H9 (cell line): ENCODE results near the gene OR4D1. TPM values are rescaled to one million over a fixed set of nuclear protein-coding genes. Genes with fewer than 3 reads are reported as not detected.

Experiments
- DNase-seq: peaks from one replicate; pipeline ENCODE4 v3.0.0-alpha.2; 2017
- H2AFZ ChIP-seq: one replicate; pipeline ENCODE4 v1.6.1; 2013; ENCODE audit warnings: mild to moderate bottlenecking, low read length, control low read depth, moderate library complexity
- H2AK5ac ChIP-seq: 2 replicates; pipeline ENCODE4 v1.6.1; 2013; ENCODE audit warnings: low read length, control low read depth, mixed read lengths; ENCODE audit not compliant: insufficient read length
- H2BK120ac ChIP-seq: one replicate; pipeline ENCODE4 v1.6.1; 2013; ENCODE audit warnings: low read depth, mild to moderate bottlenecking, low read length, control low read depth, inconsistent platforms; ENCODE audit not compliant: poor library complexity, severe bottlenecking
- H2BK12ac ChIP-seq: 2 replicates; pipeline ENCODE4 v1.6.1; 2013; ENCODE audit warnings: low read length, control low read depth, mixed read lengths, low read depth; ENCODE audit not compliant: insufficient read length
- H2BK15ac ChIP-seq: 2 replicates; pipeline ENCODE4 v1.6.1; 2013; ENCODE audit warnings: low read depth, low read length, control low read depth
- H2BK20ac ChIP-seq: one replicate; pipeline ENCODE4 v1.6.1; 2013; ENCODE audit warnings: low read depth, mild to moderate bottlenecking, low read length, control low read depth, inconsistent platforms; ENCODE audit not compliant: poor library complexity, severe bottlenecking
- H2BK5ac ChIP-seq: 2 replicates; pipeline ENCODE4 v1.6.1; 2013; ENCODE audit warnings: low read length, control low read depth, mixed read lengths; ENCODE audit not compliant: insufficient read length
- H3K14ac ChIP-seq: 2 replicates; pipeline ENCODE4 v1.6.1; 2013; ENCODE audit warnings: low read length, control low read depth; ENCODE audit not compliant: insufficient read depth
- H3K18ac ChIP-seq: 2 replicates; pipeline ENCODE4 v1.6.1; 2013; ENCODE audit warnings: low read depth, mild to moderate bottlenecking, mixed read lengths, low read length, control low read depth; ENCODE audit not compliant: insufficient read length
- H3K23ac ChIP-seq: 2 replicates; pipeline ENCODE4 v1.6.1; 2013; ENCODE audit warnings: low read length, control low read depth, mixed read lengths, low read depth; ENCODE audit not compliant: insufficient read length
- H3K23me2 ChIP-seq: 2 replicates; pipeline ENCODE4 v1.6.1; 2013; ENCODE audit warnings: low read depth, mild to moderate bottlenecking, mixed read lengths, low read length, control low read depth; ENCODE audit not compliant: insufficient read length, poor library complexity, severe bottlenecking
- H3K27ac ChIP-seq: 2 replicates; pipeline ENCODE4 v1.5.1; 2013; ENCODE audit warnings: low read length, control low read depth, mixed read lengths, low read depth; ENCODE audit not compliant: insufficient read length
- H3K27me3 ChIP-seq: 2 replicates; pipeline ENCODE4 v1.6.1; 2013; ENCODE audit warnings: low read length, control low read depth, inconsistent platforms; ENCODE audit not compliant: insufficient read depth
- H3K4ac ChIP-seq: 2 replicates; pipeline ENCODE4 v1.6.1; 2013; ENCODE audit warnings: low read depth, mild to moderate bottlenecking, control low read depth, inconsistent platforms, low read length, moderate library complexity
- H3K4me1 ChIP-seq: 2 replicates; pipeline ENCODE4 v1.6.1; 2013; ENCODE audit warnings: low read length, control low read depth, inconsistent platforms; ENCODE audit not compliant: insufficient read depth
- H3K4me2 ChIP-seq: 2 replicates; pipeline ENCODE4 v1.6.1; 2013; ENCODE audit warnings: low read length, control low read depth, mixed read lengths; ENCODE audit not compliant: insufficient read length, insufficient read depth
- H3K56ac ChIP-seq: 2 replicates; pipeline ENCODE4 v1.6.1; 2013; ENCODE audit warnings: low read depth, mild to moderate bottlenecking, mixed read lengths, low read length, control low read depth; ENCODE audit not compliant: insufficient read length
- H3K79me1 ChIP-seq: 2 replicates; pipeline ENCODE4 v1.6.1; 2013; ENCODE audit warnings: low read depth, mild to moderate bottlenecking, moderate library complexity, low read length, control low read depth, inconsistent platforms; ENCODE audit not compliant: insufficient read depth, poor library complexity, severe bottlenecking
- H3K79me2 ChIP-seq: 2 replicates; pipeline ENCODE4 v1.6.1; 2013; ENCODE audit warnings: low read length, control low read depth, inconsistent platforms; ENCODE audit not compliant: insufficient read depth
- H3K9ac ChIP-seq: 2 replicates; pipeline ENCODE4 v1.6.1; 2013; ENCODE audit warnings: low read length, control low read depth, mixed read lengths; ENCODE audit not compliant: insufficient read length; ENCODE audit errors: extremely low read depth
- H3K9me3 ChIP-seq: one replicate; pipeline ENCODE4 v1.6.1; 2013; ENCODE audit warnings: low read depth, low read length, inconsistent platforms; ENCODE audit not compliant: control insufficient read depth
- H3T11ph ChIP-seq: one replicate; pipeline ENCODE4 v1.6.1; 2013; ENCODE audit warnings: mild to moderate bottlenecking, low read length, control low read depth, inconsistent platforms
- H4K20me1 ChIP-seq: one replicate; pipeline ENCODE4 v1.6.1; 2013; ENCODE audit not compliant: control insufficient read depth, insufficient read length, insufficient read depth
- H4K5ac ChIP-seq: 2 replicates; pipeline ENCODE4 v1.6.1; 2013; ENCODE audit warnings: low read depth, mild to moderate bottlenecking, mixed read lengths, low read length, control low read depth; ENCODE audit not compliant: insufficient read length
- H4K8ac ChIP-seq: replicated peaks from 2 replicates; pipeline ENCODE4 v1.6.1; 2013; ENCODE audit warnings: low read length, control low read depth, mixed read lengths, low read depth; ENCODE audit not compliant: insufficient read length
- H4K91ac ChIP-seq: 2 replicates; pipeline ENCODE4 v1.6.1; 2013; ENCODE audit warnings: low read depth, mild to moderate bottlenecking, moderate library complexity, mixed read lengths, low read length, control low read depth; ENCODE audit not compliant: insufficient read length
- H3K27ac Mint-ChIP-seq, 3 experiments: 2 replicates in 2 of 3; 3 replicates in 1 of 3; pipeline ENCODE4 v1.8.0; 2020 to 2021; ENCODE audit warnings: mixed read lengths in 3 of 3, mild to moderate bottlenecking in 1 of 3, moderate library complexity in 1 of 3
- H3K27me3 Mint-ChIP-seq: 2 replicates; pipeline ENCODE4 v1.8.0; 2021; ENCODE audit warnings: low read depth, mild to moderate bottlenecking, moderate library complexity, mixed read lengths
- H3K36me3 Mint-ChIP-seq, 3 experiments: 2 replicates in 2 of 3; 3 replicates in 1 of 3; pipeline ENCODE4 v1.8.0; 2020 to 2021; ENCODE audit warnings: low read depth in 3 of 3, mixed read lengths in 3 of 3; ENCODE audit not compliant: insufficient read depth in 1 of 3
- H3K4me1 Mint-ChIP-seq, 2 experiments: 2 replicates each; pipeline ENCODE4 v1.8.0; 2020; ENCODE audit warnings: mixed read lengths in 2 of 2
- H3K4me3 Mint-ChIP-seq, 2 experiments: 2 replicates in 1 of 2; 3 replicates in 1 of 2; pipeline ENCODE4 v1.8.0; 2020 to 2021; ENCODE audit warnings: mild to moderate bottlenecking in 2 of 2, mixed read lengths in 2 of 2, moderate library complexity in 1 of 2
- H3K9me3 Mint-ChIP-seq, 2 experiments: 2 replicates in 1 of 2; 3 replicates in 1 of 2; pipeline ENCODE4 v1.8.0; 2020; ENCODE audit warnings: mild to moderate bottlenecking in 2 of 2, mixed read lengths in 2 of 2, moderate library complexity in 1 of 2
- CTCF ChIP-seq: fragments of 200-600 bp; sonication (generic); conservative IDR thresholded peaks from 3 replicates; pipeline ENCODE4 v1.8.0; 2021; ENCODE audit warnings: antibody characterized with exemption, mild to moderate bottlenecking
- WGBS: extraction: QIAGEN DNeasy Blood & Tissue Kit; methylation state at CpG from one replicate; pipeline ENCODE4 v1.1.7; 2013; ENCODE audit warnings: missing lambda C conversion rate, low lambda C conversion rate, mixed read lengths; ENCODE audit not compliant: insufficient read length; ENCODE audit errors: extremely low coverage; 5-methylcytosine and 5-hydroxymethylcytosine counted together
- total RNA-seq: library from RNA; stranded (reverse); gene quantifications from 2 replicates; pipeline ENCODE4 v1.2.1, GENCODE V29; 2021

The OR4D1 gene
- total RNA-seq, 1 experiment from 2014 or later, result 0.11 TPM

GRCh38 chr17:58109197-58109596 is 39.0 kb upstream of the OR4D1 start:
- Mint-ChIP-seq H3K27me3 (peaks cover 12% of the 10 kb centered on the region), H3K4me1 (no peaks in the 10 kb centered on the region), H3K9me3 (no peaks in the 10 kb centered on the region; a peak in 2 of 5 replicates), H3K4me3 (no peak overlapping the region), H3K27ac (no peak overlapping the region), H3K36me3 (no peaks in the 10 kb centered on the region; a peak in 1 of 7 replicates)
- Histone ChIP-seq H2BK5ac (no peak overlapping the region), H4K5ac (no peak overlapping the region), H3K9me3 (no peaks in the 10 kb centered on the region), H3K23ac (no peak overlapping the region), H2BK12ac (no peak overlapping the region), H2BK20ac (no peak overlapping the region), H3K79me2 (no peaks in the 10 kb centered on the region), H4K8ac (no peak overlapping the region), H3T11ph (no peak overlapping the region), H3K4me1 (no peaks in the 10 kb centered on the region), H3K79me1 (no peaks in the 10 kb centered on the region), H3K27ac (no peak overlapping the region), H3K56ac (no peak overlapping the region), H4K20me1 (no peaks in the 10 kb centered on the region), H2AK5ac (no peak overlapping the region), H3K4me2 (no peak overlapping the region), H3K4ac (no peak overlapping the region), H2AFZ (no peak overlapping the region), H3K23me2 (no peaks in the 10 kb centered on the region), H3K18ac (no peak overlapping the region), H2BK120ac (no peak overlapping the region), H3K9ac (no peak overlapping the region), H3K14ac (no peak overlapping the region), H3K27me3 (no peaks in the 10 kb centered on the region), H2BK15ac (no peak overlapping the region), H4K91ac (no peak overlapping the region)
- WGBS, result no CpG with 5 or more reads among the region's 1 CpG
- no peak for DNase-seq
- TF ChIP-seq CTCF, result no peak
